ENCODE results near the gene P2RY6.

- no peak for TF ChIP-seq MAZ (IDR thresholded peaks at IDR 0.05; ENCODE audit: borderline replicate concordance, low read depth, low read length)
- no peak for TF ChIP-seq CTCF (conservative IDR thresholded peaks at IDR 0.05; ENCODE audit: low read depth, low read length)
These were observed 43.6 kb upstream of the P2RY6 start for GRCh38 chr11:73228268-73229134.

All from IMR-90 (cell line).